NCI-H2081 (cell line): ENCODE results near the gene OR2B2.

Experiments used
- DNase-seq, 2 experiments: peaks; one replicate each; lab custom pipeline; 2025; lab: John Stamatoyannopoulos, UW

Gene OR2B2

GRCh38 chr6:27893059-27893835, 18.9 kb downstream of the OR2B2 start:
- peak; percentile 94 to 98 for DNase-seq

- no peak for DNase-seq
Observed at GRCh38 chr6:27892649-27893058, 19.5 kb downstream of the OR2B2 start.

GRCh38 chr6:27891320-27891875, 20.8 kb downstream of the OR2B2 start:
- DNase-seq: no peak

GRCh38 chr6:27890445-27891319, 21.5 kb downstream of the OR2B2 start:
- DNase-seq: no peak

GRCh38 chr6:27889628-27890444, 22.4 kb downstream of the OR2B2 start:
- no peak for DNase-seq

- no peak for DNase-seq
Observed at GRCh38 chr6:27889275-27889627, 22.9 kb downstream of the OR2B2 start.

- no peak for DNase-seq
Observed at GRCh38 chr6:27888566-27888965, 23.6 kb downstream of the OR2B2 start.

- DNase-seq: no peak
Observed at GRCh38 chr6:27886073-27886472, 26.1 kb downstream of the OR2B2 start.

GRCh38 chr6:27883136-27883535, 29.1 kb downstream of the OR2B2 start:
- no peak for DNase-seq

GRCh38 chr6:27882624-27883023, 29.6 kb downstream of the OR2B2 start:
- DNase-seq: no peak

- no peak for DNase-seq
Observed at GRCh38 chr6:27879837-27880236, 32.4 kb downstream of the OR2B2 start.

- DNase-seq: no peak
Observed at GRCh38 chr6:27874016-27874415, 38.2 kb downstream of the OR2B2 start.

GRCh38 chr6:27873021-27873940, 38.9 kb downstream of the OR2B2 start:
- no peak for DNase-seq

- no peak for DNase-seq
Observed at GRCh38 chr6:27872642-27873020, 39.6 kb downstream of the OR2B2 start.

GRCh38 chr6:27871924-27872638, 40.1 kb downstream of the OR2B2 start:
- no peak for DNase-seq

GRCh38 chr6:27870291-27870870, 41.8 kb downstream of the OR2B2 start:
- no peak for DNase-seq

GRCh38 chr6:27868311-27868710, 43.9 kb downstream of the OR2B2 start:
- DNase-seq: no peak

- DNase-seq: no peak
Observed at GRCh38 chr6:27867945-27868300, 44.3 kb downstream of the OR2B2 start.

- no peak for DNase-seq
Observed at GRCh38 chr6:27867051-27867944, 44.9 kb downstream of the OR2B2 start.
